ENCODE measurements around the gene CCNY.
A peak's percentile ranks its signal among the peaks of the same experiment; 100 is the strongest.

The CCNY gene

GRCh38 chr10:35392482-35393228 is 56.3 kb downstream of the CCNY start:
- Histone ChIP-seq H3K36me3 (ENCODE audit: control insufficient read depth in 4 of 4, insufficient read depth in 4 of 4, low read length in 3 of 4) (no peaks in the 10 kb centered on the region), H3K9me3 (ENCODE audit: control extremely low read depth in 1 of 5, control insufficient read depth in 4 of 5, insufficient read depth in 2 of 5, low read depth in 1 of 5, low read length in 4 of 5) (peaks cover 0 to 22% (median 13%) of the 10 kb centered on the region in 5 experiments), H3K4me3 (ENCODE audit: control insufficient read depth in 1 of 7, extremely low read depth in 1 of 7, insufficient read depth in 4 of 7, low read depth in 2 of 7, low read length in 6 of 7) (no peak overlapping the region), H3K27ac (ENCODE audit: insufficient read depth in 1 of 2, low read depth in 1 of 2, low read length in 2 of 2, poor library complexity in 1 of 2, severe bottlenecking in 2 of 2) (peak overlapping the region in 1 of 2 experiments; percentile 76), H3K27me3 (replicated peaks in 2 of 5; ENCODE audit: control insufficient read depth in 4 of 5, insufficient read depth in 5 of 5, low read length in 4 of 5) (no peaks in the 10 kb centered on the region), H3K4me1 (ENCODE audit: control extremely low read depth in 1 of 4, control insufficient read depth in 4 of 4, insufficient read depth in 4 of 4, low read length in 3 of 4) (peaks cover 0 to 9% (median 3%) of the 10 kb centered on the region in 4 experiments)
- no peak for DNase-seq
- WGBS (ENCODE audit: insufficient coverage) = 100% methylated on average over 7 of the region's 8 CpGs
- POLR2A ChIA-PET = interaction anchor here (0.6 kb wide), 1 partner anchor 48 kb away, joined by 3 read pairs; no protein-coding TSS in a partner anchor
- CTCF ChIA-PET = interaction anchor here (1.1 to 1.5 kb wide), 3 partner anchors 10 to 70 kb away, joined by 3 to 4 read pairs (median 4); no protein-coding TSS in a partner anchor

GRCh38 chr10:35394411-35394851 is 58.1 kb downstream of the CCNY start:
- 100% methylated on average over 2 of the region's 6 CpGs for WGBS (ENCODE audit: insufficient coverage)
- no peak overlapping the region for H3K27ac ChIP-seq (ENCODE audit: insufficient read depth in 1 of 2, low read depth in 1 of 2, low read length in 2 of 2, poor library complexity in 1 of 2, severe bottlenecking in 2 of 2)
- no peaks in the 10 kb centered on the region for H3K27me3 ChIP-seq (replicated peaks in 2 of 5; ENCODE audit: control insufficient read depth in 4 of 5, insufficient read depth in 5 of 5, low read length in 4 of 5)
- peaks cover 0 to 17% (median 10%) of the 10 kb centered on the region in 5 experiments for H3K9me3 ChIP-seq (ENCODE audit: control extremely low read depth in 1 of 5, control insufficient read depth in 4 of 5, insufficient read depth in 2 of 5, low read depth in 1 of 5, low read length in 4 of 5)
- no peak for DNase-seq
- H3K4me1 ChIP-seq (ENCODE audit: control extremely low read depth in 1 of 4, control insufficient read depth in 4 of 4, insufficient read depth in 4 of 4, low read length in 3 of 4) = peaks cover 0 to 8% (median 3%) of the 10 kb centered on the region in 4 experiments
- H3K4me3 ChIP-seq (ENCODE audit: control insufficient read depth in 1 of 7, extremely low read depth in 1 of 7, insufficient read depth in 4 of 7, low read depth in 2 of 7, low read length in 6 of 7) = no peak overlapping the region
- H3K36me3 ChIP-seq (ENCODE audit: control insufficient read depth in 4 of 4, insufficient read depth in 4 of 4, low read length in 3 of 4) = no peaks in the 10 kb centered on the region
- ChIA-PET CTCF (no interaction called here), POLR2A (no interaction called here)

- no CpG with 5 or more reads among the region's 3 CpGs for WGBS (ENCODE audit: insufficient coverage)
- Histone ChIP-seq H3K27ac (ENCODE audit: insufficient read depth in 1 of 2, low read depth in 1 of 2, low read length in 2 of 2, poor library complexity in 1 of 2, severe bottlenecking in 2 of 2) (no peak overlapping the region), H3K4me1 (ENCODE audit: control extremely low read depth in 1 of 4, control insufficient read depth in 4 of 4, insufficient read depth in 4 of 4, low read length in 3 of 4) (peaks cover 0 to 8% (median 3%) of the 10 kb centered on the region in 4 experiments), H3K4me3 (ENCODE audit: control insufficient read depth in 1 of 7, extremely low read depth in 1 of 7, insufficient read depth in 4 of 7, low read depth in 2 of 7, low read length in 6 of 7) (no peak overlapping the region), H3K9me3 (ENCODE audit: control extremely low read depth in 1 of 5, control insufficient read depth in 4 of 5, insufficient read depth in 2 of 5, low read depth in 1 of 5, low read length in 4 of 5) (peaks cover 0 to 15% (median 10%) of the 10 kb centered on the region in 5 experiments), H3K27me3 (replicated peaks in 2 of 5; ENCODE audit: control insufficient read depth in 4 of 5, insufficient read depth in 5 of 5, low read length in 4 of 5) (no peaks in the 10 kb centered on the region), H3K36me3 (ENCODE audit: control insufficient read depth in 4 of 4, insufficient read depth in 4 of 4, low read length in 3 of 4) (no peaks in the 10 kb centered on the region)
- no peak for DNase-seq
- ChIA-PET POLR2A (no interaction called here), CTCF (interaction anchor here (0.9 kb wide), 1 partner anchor 23 kb away, joined by 3 read pairs; no protein-coding TSS in a partner anchor)
Measured at GRCh38 chr10:35394934-35395333, 58.6 kb downstream of the CCNY start.

GRCh38 chr10:35396560-35397434 is 60.5 kb downstream of the CCNY start:
- no peak overlapping the region for H3K4me3 ChIP-seq (ENCODE audit: control insufficient read depth in 1 of 7, extremely low read depth in 1 of 7, insufficient read depth in 4 of 7, low read depth in 2 of 7, low read length in 6 of 7)
- peak overlapping the region in 1 of 2 experiments; percentile 16 for H3K27ac ChIP-seq (ENCODE audit: insufficient read depth in 1 of 2, low read depth in 1 of 2, low read length in 2 of 2, poor library complexity in 1 of 2, severe bottlenecking in 2 of 2)
- H3K27me3 ChIP-seq (replicated peaks in 2 of 5; ENCODE audit: control insufficient read depth in 4 of 5, insufficient read depth in 5 of 5, low read length in 4 of 5) = no peaks in the 10 kb centered on the region
- H3K9me3 ChIP-seq (ENCODE audit: control extremely low read depth in 1 of 5, control insufficient read depth in 4 of 5, insufficient read depth in 2 of 5, low read depth in 1 of 5, low read length in 4 of 5) = peaks cover 0 to 1% (median 0%) of the 10 kb centered on the region in 5 experiments
- H3K4me1 ChIP-seq (ENCODE audit: control extremely low read depth in 1 of 4, control insufficient read depth in 4 of 4, insufficient read depth in 4 of 4, low read length in 3 of 4) = peaks cover 0 to 5% (median under 1%) of the 10 kb centered on the region in 4 experiments
- no peak for DNase-seq
- WGBS (ENCODE audit: insufficient coverage) = 98% methylated on average over 12 of the region's 12 CpGs
- CTCF ChIA-PET = interaction anchor here (1.1 to 1.7 kb wide), 5 partner anchors 11 to 16 kb away, joined by 3 to 5 read pairs (median 3); no protein-coding TSS in a partner anchor
- POLR2A ChIA-PET = interaction anchor here (0.6 kb wide), 1 partner anchor 291 kb away, joined by 3 read pairs; no protein-coding TSS in a partner anchor
- H3K36me3 ChIP-seq (ENCODE audit: control insufficient read depth in 4 of 4, insufficient read depth in 4 of 4, low read length in 3 of 4) = no peaks in the 10 kb centered on the region

GRCh38 chr10:35397953-35398352 is 61.6 kb downstream of the CCNY start:
- no peaks in the 10 kb centered on the region for H3K27me3 ChIP-seq (replicated peaks in 2 of 5; ENCODE audit: control insufficient read depth in 4 of 5, insufficient read depth in 5 of 5, low read length in 4 of 5)
- ChIA-PET CTCF (interaction anchor here (1.2 to 1.7 kb wide), 2 partner anchors 12 to 15 kb away, joined by 3 read pairs; no protein-coding TSS in a partner anchor), POLR2A (no interaction called here)
- no peaks in the 10 kb centered on the region for H3K36me3 ChIP-seq (ENCODE audit: control insufficient read depth in 4 of 4, insufficient read depth in 4 of 4, low read length in 3 of 4)
- H3K4me1 ChIP-seq (ENCODE audit: control extremely low read depth in 1 of 4, control insufficient read depth in 4 of 4, insufficient read depth in 4 of 4, low read length in 3 of 4) = peaks cover 0 to 5% (median 0%) of the 10 kb centered on the region in 4 experiments
- WGBS (ENCODE audit: insufficient coverage) = 95% methylated on average over 4 of the region's 4 CpGs
- H3K27ac ChIP-seq (ENCODE audit: insufficient read depth in 1 of 2, low read depth in 1 of 2, low read length in 2 of 2, poor library complexity in 1 of 2, severe bottlenecking in 2 of 2) = no peak overlapping the region
- peaks cover 0 to 2% (median 0%) of the 10 kb centered on the region in 5 experiments for H3K9me3 ChIP-seq (ENCODE audit: control extremely low read depth in 1 of 5, control insufficient read depth in 4 of 5, insufficient read depth in 2 of 5, low read depth in 1 of 5, low read length in 4 of 5)
- H3K4me3 ChIP-seq (ENCODE audit: control insufficient read depth in 1 of 7, extremely low read depth in 1 of 7, insufficient read depth in 4 of 7, low read depth in 2 of 7, low read length in 6 of 7) = no peak overlapping the region
- no peak for DNase-seq

- no peak for DNase-seq
- no peaks in the 10 kb centered on the region for H3K36me3 ChIP-seq (ENCODE audit: control insufficient read depth in 4 of 4, insufficient read depth in 4 of 4, low read length in 3 of 4)
- CTCF ChIA-PET = no interaction called here
- H3K27me3 ChIP-seq (replicated peaks in 2 of 5; ENCODE audit: control insufficient read depth in 4 of 5, insufficient read depth in 5 of 5, low read length in 4 of 5) = no peaks in the 10 kb centered on the region
- POLR2A ChIA-PET = no interaction called here
- WGBS (ENCODE audit: insufficient coverage) = 100% methylated on average over 7 of the region's 8 CpGs
- H3K27ac ChIP-seq (ENCODE audit: insufficient read depth in 1 of 2, low read depth in 1 of 2, low read length in 2 of 2, poor library complexity in 1 of 2, severe bottlenecking in 2 of 2) = peak overlapping the region in 1 of 2 experiments; percentile 43
- H3K4me3 ChIP-seq (ENCODE audit: control insufficient read depth in 1 of 7, extremely low read depth in 1 of 7, insufficient read depth in 4 of 7, low read depth in 2 of 7, low read length in 6 of 7) = no peak overlapping the region
- peaks cover 0 to 3% (median 2%) of the 10 kb centered on the region in 5 experiments for H3K9me3 ChIP-seq (ENCODE audit: control extremely low read depth in 1 of 5, control insufficient read depth in 4 of 5, insufficient read depth in 2 of 5, low read depth in 1 of 5, low read length in 4 of 5)
- peaks cover 0 to 5% (median 0%) of the 10 kb centered on the region in 4 experiments for H3K4me1 ChIP-seq (ENCODE audit: control extremely low read depth in 1 of 4, control insufficient read depth in 4 of 4, insufficient read depth in 4 of 4, low read length in 3 of 4)
Measured at GRCh38 chr10:35398355-35398754, 62.0 kb downstream of the CCNY start.

Data from common myeloid progenitor, CD34-positive (primary cell).